ENCODE results near the gene NTMT1. TPM values are rescaled to one million over a fixed set of nuclear protein-coding genes. Genes with fewer than 3 reads are reported as not detected.

The NTMT1 gene
- total and polyA plus RNA-seq, 9 of the 15 experiments (the other 6 are each of a cell fraction or from before 2014, with no cell fraction given): 42.1 to 116 (median 74.7) TPM

DNA sequence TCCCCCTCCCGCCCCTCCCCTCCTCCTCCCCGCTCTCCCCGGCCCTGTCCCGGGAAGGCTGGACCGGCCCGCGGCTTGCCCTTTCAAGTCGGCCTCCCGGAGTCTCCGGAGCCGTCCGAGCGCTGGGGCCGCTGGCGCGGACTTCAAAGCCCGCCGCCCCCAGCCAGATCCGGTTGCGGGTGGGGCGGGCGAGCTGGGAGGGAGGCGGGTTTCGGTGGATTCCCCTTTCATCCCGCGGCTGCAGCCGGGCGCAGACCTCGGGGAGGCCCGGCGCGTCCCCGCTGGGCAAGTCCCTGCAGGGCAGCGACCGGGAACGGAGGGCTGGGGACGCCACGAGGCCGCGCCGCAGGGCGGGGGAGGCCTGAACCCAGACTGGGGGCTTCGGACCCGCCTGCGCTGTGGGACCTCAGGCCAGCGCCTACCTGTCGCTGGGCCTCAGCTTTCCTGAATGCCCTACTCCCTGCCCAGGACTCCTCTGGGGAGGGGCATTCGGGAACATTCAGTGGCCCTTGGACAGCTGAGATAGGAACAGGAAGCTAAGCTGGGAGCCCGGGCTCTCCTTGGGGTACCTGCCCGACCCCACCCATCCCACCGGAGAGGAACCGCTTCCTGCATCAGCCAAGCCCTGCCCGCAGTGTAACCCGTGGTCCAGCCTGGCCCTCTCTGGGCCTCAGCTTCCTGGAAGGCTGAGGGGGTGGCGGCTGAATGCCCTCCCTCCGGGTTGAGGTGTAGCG, 28.4 kb upstream of the NTMT1 start:
- Histone ChIP-seq H2AFZ (ENCODE audit: low read depth, low read length) (no peak overlapping the region), H3K4me2 (ENCODE audit: insufficient read depth, low read length) (no peak overlapping the region), H3K4me3 (no peak overlapping the region), H3K9ac (ENCODE audit: insufficient read depth in 1 of 2, low read depth in 2 of 2, low read length in 2 of 2) (no peak overlapping the region), H4K20me1 (replicated peaks; ENCODE audit: control insufficient read depth, insufficient read depth, low read length) (no peaks in the 10 kb centered on the region), H3K36me3 (ENCODE audit: control insufficient read depth, insufficient read depth, low read length) (no peaks in the 10 kb centered on the region), H3K4me1 (replicated peaks in 1 of 2; ENCODE audit: control insufficient read depth in 2 of 2, insufficient read depth in 2 of 2, low read length in 2 of 2) (peaks cover 20 to 39% of the 10 kb centered on the region in 2 experiments), H3K27ac (ENCODE audit: extremely low read depth, low read depth, low read length) (no peak overlapping the region), H3K79me2 (ENCODE audit: control insufficient read depth, insufficient read depth, low read length) (no peaks in the 10 kb centered on the region), H3K27me3 (ENCODE audit: control insufficient read depth in 2 of 2, insufficient read depth in 2 of 2, low read length in 2 of 2) (no peaks in the 10 kb centered on the region), H3K9me1 (ENCODE audit: control insufficient read depth, insufficient read depth, low read length) (no peaks in the 10 kb centered on the region), H3K9me3 (replicated peaks; ENCODE audit: control insufficient read depth, insufficient read depth, low read depth, low read length) (no peaks in the 10 kb centered on the region)
- no TSS peak for BruUV-seq (replicated peaks)
- CTCF ChIA-PET (ENCODE audit: low intra/inter-chr PET ratio): no interaction called here
- DNase-seq (ENCODE audit: extremely low read depth in 1 of 4, low spot score in 3 of 4) (no peak), FAIRE-seq (no peak), ATAC-seq (no peak)
- intact Hi-C loops (cut with micrococcal nuclease) (loop anchor here (10.0 kb wide), 1 partner anchor 193 kb away; no protein-coding TSS in a partner anchor), in situ Hi-C loops (cut with MboI) (no loop called here)
- POLR2A ChIA-PET: interaction anchor here (1.2 to 1.6 kb wide), 2 partner anchors 10 to 26 kb away, joined by 3 to 6 read pairs; no protein-coding TSS in a partner anchor
- 63% methylated on average over 10 of the region's 57 CpGs for WGBS (ENCODE audit: insufficient coverage, low coverage, missing lambda C conversion rate)
- TF ChIP-seq CCAR2 (IDR thresholded peaks at IDR 0.05; ENCODE audit: low read depth, low read length): no peak
- no peak for TF ChIP-seq CEBPB (tag; IDR thresholded peaks at IDR 0.05)
- TF ChIP-seq, protein P1, sequence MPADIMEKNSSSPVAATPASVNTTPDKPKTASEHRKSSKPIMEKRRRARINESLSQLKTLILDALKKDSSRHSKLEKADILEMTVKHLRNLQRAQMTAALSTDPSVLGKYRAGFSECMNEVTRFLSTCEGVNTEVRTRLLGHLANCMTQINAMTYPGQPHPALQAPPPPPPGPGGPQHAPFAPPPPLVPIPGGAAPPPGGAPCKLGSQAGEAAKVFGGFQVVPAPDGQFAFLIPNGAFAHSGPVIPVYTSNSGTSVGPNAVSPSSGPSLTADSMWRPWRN (IDR thresholded peaks at IDR 0.05; ENCODE audit: low read depth): no peak
- TF ChIP-seq, protein P2, sequence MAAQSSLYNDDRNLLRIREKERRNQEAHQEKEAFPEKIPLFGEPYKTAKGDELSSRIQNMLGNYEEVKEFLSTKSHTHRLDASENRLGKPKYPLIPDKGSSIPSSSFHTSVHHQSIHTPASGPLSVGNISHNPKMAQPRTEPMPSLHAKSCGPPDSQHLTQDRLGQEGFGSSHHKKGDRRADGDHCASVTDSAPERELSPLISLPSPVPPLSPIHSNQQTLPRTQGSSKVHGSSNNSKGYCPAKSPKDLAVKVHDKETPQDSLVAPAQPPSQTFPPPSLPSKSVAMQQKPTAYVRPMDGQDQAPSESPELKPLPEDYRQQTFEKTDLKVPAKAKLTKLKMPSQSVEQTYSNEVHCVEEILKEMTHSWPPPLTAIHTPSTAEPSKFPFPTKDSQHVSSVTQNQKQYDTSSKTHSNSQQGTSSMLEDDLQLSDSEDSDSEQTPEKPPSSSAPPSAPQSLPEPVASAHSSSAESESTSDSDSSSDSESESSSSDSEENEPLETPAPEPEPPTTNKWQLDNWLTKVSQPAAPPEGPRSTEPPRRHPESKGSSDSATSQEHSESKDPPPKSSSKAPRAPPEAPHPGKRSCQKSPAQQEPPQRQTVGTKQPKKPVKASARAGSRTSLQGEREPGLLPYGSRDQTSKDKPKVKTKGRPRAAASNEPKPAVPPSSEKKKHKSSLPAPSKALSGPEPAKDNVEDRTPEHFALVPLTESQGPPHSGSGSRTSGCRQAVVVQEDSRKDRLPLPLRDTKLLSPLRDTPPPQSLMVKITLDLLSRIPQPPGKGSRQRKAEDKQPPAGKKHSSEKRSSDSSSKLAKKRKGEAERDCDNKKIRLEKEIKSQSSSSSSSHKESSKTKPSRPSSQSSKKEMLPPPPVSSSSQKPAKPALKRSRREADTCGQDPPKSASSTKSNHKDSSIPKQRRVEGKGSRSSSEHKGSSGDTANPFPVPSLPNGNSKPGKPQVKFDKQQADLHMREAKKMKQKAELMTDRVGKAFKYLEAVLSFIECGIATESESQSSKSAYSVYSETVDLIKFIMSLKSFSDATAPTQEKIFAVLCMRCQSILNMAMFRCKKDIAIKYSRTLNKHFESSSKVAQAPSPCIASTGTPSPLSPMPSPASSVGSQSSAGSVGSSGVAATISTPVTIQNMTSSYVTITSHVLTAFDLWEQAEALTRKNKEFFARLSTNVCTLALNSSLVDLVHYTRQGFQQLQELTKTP (IDR thresholded peaks at IDR 0.05; ENCODE audit: low read depth in 1 of 2, partially characterized antibody in 2 of 2): no peak
- TF ChIP-seq NR4A1 (CRISPR knock-in tag; IDR thresholded peaks at IDR 0.05): no peak
- no peak for TF ChIP-seq NR4A1 (tag; IDR thresholded peaks at IDR 0.05)
- TF ChIP-seq PHF20 (IDR thresholded peaks at IDR 0.05; ENCODE audit: partially characterized antibody): no peak
- TF ChIP-seq ILK (tag; IDR thresholded peaks at IDR 0.05; ENCODE audit: borderline replicate concordance, low read depth): no peak

Data from K562 (cell line).